ENCODE measurements around the gene PGM2L1.

PGM2L1 gene

DNA sequence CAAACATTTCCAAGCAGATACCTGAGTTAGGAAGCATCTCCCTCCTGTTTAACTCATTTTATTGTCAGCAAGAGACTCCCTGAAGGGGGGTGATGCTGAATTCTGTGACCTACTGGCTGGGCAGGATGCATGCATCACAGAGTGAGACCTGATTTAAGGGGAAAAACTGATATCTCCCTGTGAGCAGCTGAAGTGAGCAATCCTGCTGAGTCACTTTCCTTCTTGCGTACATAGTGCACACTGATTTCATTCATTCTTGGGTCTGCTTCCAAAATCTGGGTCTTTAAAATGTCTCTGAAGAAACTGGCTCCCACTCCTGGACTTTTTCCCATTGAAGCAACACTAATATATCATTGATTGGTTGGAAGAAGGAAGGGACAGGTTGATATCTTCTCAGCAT is 110.1 kb downstream of the PGM2L1 start:
- no peak for FAIRE-seq

DNA sequence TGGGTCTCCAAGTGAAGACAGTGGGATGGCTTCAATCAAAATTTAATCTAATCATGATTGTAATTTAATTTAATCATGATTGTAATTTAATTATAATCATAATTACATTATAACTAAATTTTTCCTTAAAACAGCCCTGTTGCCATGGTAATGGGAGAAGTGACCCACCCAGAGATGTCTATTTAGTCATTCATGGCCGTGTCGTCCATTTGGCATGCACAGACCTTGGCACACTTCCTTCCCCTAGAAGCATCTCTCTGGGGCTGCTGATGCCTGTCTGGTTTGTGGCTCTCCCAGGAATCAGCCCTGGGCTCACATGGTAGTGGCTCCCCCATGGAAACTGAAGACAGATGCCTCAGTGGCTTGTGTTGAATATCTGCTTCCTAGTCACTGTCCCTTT is 113.8 kb downstream of the PGM2L1 start:
- no peak for FAIRE-seq

DNA sequence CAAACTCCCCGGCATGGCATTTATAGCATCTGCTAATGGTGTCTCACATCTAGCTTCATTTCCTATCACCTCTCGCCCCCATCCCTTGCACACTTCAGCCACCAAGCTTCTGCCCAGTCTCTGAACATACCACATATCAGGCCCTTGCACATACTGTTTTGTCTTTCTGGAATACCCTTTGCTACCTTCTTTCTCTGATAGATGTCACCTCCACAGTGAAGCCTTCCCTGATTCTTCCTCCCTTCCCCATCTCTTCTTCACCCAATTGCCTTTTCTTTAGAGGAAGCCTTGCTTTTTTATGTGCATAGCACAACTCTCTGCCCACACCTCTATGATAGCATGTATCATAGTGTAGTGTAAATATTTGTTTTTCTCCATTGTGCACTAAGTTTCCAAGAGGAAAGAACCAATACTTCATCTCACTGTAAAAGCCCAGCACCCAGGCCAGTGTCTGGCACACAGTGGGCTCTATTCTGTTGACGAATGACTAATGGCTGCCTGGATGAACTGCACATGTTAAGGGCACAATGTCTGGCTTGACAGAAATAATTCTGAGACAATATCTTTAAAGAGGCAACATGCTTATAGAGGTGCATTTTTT is 114.6 kb downstream of the PGM2L1 start:
- no peak for FAIRE-seq

DNA sequence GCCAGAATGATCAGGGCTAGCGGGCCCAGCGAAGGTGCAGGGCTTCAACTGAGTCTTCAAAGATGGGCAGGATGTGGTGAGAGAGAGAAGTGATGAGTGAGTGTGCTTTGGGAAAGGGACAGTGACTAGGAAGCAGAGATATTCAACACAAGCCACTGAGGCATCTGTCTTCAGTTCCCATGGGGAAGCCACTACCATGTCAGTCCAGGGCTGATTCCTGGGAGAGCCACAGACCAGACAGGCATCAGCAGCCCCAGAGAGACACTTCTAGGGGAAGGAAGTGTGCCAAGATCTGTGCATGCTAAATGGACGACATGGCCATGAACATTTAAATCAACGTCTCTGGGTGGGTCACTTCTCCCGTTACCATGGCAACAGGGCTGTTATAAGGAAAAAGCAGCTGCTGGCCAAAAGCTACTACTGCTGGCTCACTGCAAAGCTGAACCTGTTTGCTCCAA is 115.3 kb downstream of the PGM2L1 start:
- FAIRE-seq = no peak

DNA sequence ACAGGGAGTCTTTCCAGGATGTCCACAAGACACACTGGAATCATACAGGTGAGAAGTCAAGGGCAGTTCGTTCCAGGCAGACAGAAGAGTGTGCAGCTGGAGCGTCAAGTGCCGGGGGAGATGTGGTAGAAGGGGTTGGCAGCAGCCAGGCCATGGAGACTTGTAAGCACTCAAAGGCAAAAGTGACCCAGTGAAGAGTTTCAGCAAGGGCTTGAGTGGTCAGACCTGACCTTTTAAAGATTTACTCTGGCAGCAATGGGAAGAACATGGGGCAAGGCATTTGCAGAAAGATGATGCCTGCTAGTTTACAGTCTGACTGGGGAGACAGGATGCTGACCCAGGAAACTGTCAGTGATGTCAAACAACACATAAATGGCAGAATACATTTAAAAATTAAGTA is 115.8 kb downstream of the PGM2L1 start:
- no peak for FAIRE-seq

DNA sequence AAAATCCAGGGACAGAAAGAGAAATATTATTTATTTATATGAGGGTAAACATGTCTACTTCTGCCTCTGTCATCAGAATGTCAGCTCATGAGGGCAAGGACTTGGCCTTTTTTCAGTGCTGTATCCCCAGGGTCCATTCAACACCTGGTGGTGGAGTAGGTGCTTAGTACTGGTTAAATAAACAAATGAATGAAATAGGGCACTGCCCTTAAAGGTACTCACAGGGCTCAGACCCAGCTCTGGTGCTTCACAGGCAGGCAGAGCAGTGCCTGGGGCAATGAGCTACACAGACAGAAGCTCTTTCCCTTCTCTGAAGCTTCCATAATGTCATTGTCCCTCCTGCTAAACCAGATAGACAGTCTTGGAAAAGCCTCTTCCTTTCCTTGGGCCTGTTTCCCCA is 117.7 kb downstream of the PGM2L1 start:
- FAIRE-seq = no peak

All from endometrium (tissue), 2 donors.